ENCODE results near the gene GPAT2. TPM values are rescaled to one million over a fixed set of nuclear protein-coding genes. Genes with fewer than 3 reads are reported as not detected.
"Not testable (repeated sequence)": the region's sequence is repeated elsewhere in the genome, so short reads cannot be mapped to it uniquely, and the experiment has no call there.

GPAT2 gene
- total RNA-seq, 2 donors from 2014 or later, result 11.1 to 12.4 TPM

DNA sequence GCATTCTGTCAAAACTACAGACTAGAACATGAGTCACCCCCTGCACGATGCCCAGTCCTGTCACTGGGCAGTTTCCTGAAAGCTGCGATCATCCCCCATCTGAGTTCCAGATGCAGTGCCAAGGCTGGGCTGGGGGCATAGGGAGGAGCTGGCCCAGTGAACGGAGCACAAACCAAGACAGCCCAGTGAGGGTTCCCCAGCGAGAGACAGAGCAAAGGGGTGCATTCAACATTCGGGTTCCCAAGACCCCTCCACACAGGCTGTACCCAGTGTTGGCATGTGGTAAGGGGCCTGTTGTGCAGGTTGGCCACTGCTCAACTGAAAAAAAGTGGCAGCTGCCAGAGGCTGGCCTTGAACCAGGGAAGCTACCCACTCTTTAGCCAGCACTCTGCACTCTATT lies 35.6 kb upstream of the GPAT2 start:
- DNase-seq; H3K27me3 Mint-ChIP-seq (ENCODE audit: low read depth); H3K4me3 Mint-ChIP-seq; H3K4me1 Mint-ChIP-seq (ENCODE audit: low read depth); H3K36me3 Mint-ChIP-seq (ENCODE audit: insufficient read depth in 2 of 2); H3K27ac Mint-ChIP-seq; ATAC-seq (replicated peaks in 1 of 2); H3K9me3 Mint-ChIP-seq: not testable (repeated sequence)

DNA sequence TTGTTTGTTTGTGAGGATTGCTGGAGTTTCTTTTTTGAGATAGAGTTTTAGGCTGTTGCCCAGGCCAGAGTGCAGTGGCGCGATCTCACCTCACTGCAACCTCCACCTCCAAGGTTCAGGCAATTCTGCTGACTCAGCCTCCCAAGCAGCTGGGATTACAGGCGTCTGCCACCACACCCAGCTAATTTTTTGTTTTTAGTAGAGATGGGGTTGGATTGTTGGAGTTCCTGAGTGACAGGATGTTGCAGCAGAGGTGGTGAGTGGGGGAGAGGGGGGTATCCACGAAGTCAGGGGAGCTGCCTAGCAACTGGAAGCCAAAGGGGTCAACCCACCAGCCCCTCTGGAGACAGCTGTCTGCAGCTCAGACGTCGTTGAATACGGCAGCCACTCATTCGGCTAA lies 35.2 kb upstream of the GPAT2 start:
- DNase-seq; H3K36me3 Mint-ChIP-seq (ENCODE audit: insufficient read depth in 2 of 2): not testable (repeated sequence)

DNA sequence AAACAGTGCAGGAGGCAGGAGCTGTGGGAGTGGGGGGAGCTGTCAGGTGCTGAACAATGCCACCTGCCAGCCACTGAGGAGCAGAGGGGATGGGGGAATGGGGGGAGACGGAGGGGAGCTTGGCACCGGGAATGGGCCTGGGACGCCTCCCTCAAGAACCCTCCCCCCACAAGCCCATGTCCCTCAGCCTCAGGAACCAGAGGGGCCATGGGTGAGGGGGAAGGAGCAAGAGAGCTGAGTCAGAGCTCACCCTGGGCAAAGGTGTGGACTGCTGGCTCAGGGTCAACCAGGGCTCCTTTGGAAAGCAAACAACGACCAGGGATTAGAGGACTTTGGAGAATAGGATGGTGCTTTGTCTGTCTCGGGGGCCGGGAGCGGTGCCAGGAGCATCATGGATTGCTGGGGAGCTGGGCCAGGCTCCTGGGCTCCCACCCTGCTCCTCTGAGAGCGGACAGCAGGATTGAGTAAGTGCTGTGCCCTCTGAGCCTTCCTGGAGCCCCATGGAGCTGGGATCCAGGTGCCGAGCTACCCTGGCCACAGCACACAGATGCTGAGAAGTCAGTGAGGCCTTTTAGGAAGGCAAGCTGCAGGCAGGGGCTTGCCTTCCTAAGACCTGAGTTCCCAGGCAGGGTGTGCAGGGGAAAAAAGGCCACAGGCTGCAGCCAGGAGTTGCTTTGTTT lies 33.3 kb upstream of the GPAT2 start:
- not testable (repeated sequence) for H3K4me3 Mint-ChIP-seq, H3K27ac Mint-ChIP-seq

More for the DNA sequence above, 35.2 kb upstream of the GPAT2 start:
- not testable (repeated sequence) for ATAC-seq (replicated peaks in 1 of 2); H3K4me1 Mint-ChIP-seq (ENCODE audit: low read depth); H3K27me3 Mint-ChIP-seq (ENCODE audit: low read depth); H3K4me3 Mint-ChIP-seq; H3K9me3 Mint-ChIP-seq; H3K27ac Mint-ChIP-seq

DNA sequence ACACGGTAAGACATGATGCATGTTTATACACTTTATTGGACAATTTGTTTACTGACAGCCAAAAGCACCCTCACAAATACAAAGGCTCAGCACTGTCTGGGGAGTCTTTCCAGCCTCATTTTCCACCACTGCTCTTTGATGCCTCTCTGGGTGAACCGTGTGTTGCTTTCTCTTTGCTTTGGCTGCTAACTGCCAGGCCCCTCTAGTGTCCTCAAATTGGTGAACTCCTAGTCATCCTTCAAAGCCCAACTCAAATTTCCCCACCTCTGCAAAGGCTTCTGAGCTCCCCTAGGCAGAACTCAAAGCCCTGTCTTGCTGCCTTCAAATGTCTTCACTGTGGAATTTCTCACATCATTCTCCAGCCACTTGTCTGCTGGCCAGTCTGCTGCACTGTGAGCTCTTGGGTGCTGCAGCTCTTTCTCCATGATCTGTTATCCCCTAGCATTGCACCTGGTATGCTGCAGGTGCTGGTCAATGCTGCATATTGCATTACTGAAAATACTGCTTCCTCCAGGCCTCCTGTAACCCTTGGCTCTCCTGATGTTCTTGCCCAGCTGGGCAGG lies 32.5 kb upstream of the GPAT2 start:
- not testable (repeated sequence) for DNase-seq; H3K4me1 Mint-ChIP-seq (ENCODE audit: low read depth); ATAC-seq (replicated peaks in 1 of 2); H3K27me3 Mint-ChIP-seq (ENCODE audit: low read depth); H3K4me3 Mint-ChIP-seq; H3K36me3 Mint-ChIP-seq (ENCODE audit: insufficient read depth in 2 of 2); H3K9me3 Mint-ChIP-seq; H3K27ac Mint-ChIP-seq

More for the DNA sequence above, 33.3 kb upstream of the GPAT2 start:
- H3K9me3 Mint-ChIP-seq; H3K36me3 Mint-ChIP-seq (ENCODE audit: insufficient read depth in 2 of 2); ATAC-seq (replicated peaks in 1 of 2); H3K4me1 Mint-ChIP-seq (ENCODE audit: low read depth); DNase-seq; H3K27me3 Mint-ChIP-seq (ENCODE audit: low read depth): not testable (repeated sequence)

DNA sequence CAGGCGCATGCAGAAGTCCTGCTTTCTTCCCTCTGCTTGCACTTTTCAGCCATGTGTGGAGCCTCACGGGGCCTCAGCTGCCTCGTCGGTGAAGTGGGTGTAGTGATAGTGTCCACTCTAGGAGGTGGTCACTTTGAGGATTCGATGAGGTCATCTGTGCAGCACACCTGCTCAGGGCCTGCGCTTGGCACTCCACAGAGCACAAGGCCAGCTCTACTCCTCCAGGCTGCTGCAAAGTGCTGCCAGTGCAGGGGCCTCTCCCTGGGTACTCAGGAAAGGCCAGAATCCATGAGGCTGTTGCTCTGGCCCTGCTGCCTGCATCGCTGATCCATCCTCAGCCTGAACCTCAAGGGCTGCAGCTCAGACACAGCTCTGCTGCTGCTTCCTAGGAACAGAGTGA lies 31.8 kb upstream of the GPAT2 start:
- H3K27me3 Mint-ChIP-seq (ENCODE audit: low read depth); ATAC-seq (replicated peaks in 1 of 2); DNase-seq; H3K4me1 Mint-ChIP-seq (ENCODE audit: low read depth); H3K36me3 Mint-ChIP-seq (ENCODE audit: insufficient read depth in 2 of 2); H3K4me3 Mint-ChIP-seq; H3K27ac Mint-ChIP-seq; H3K9me3 Mint-ChIP-seq: not testable (repeated sequence)

DNA sequence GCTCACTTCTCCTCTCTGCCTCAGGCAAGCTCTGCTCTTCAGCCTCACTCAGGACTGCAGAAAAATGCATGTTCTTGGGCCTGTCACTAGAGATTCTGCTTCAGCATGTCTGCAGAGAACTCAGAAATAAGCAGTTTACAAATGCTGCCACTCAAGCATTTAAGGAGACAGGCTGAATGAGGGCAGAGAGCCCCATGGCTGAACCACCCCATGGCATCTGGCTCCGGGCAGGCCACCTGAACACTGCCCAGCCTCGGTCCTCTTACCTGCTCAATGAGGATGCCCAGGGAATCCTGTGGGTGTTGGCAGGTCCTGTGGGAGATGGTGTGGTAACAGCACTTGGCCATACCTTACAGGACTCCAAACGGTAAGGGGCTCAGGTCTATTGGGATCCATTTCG lies 31.2 kb upstream of the GPAT2 start:
- not testable (repeated sequence) for H3K27ac Mint-ChIP-seq; H3K27me3 Mint-ChIP-seq (ENCODE audit: low read depth); H3K9me3 Mint-ChIP-seq; ATAC-seq (replicated peaks in 1 of 2); H3K36me3 Mint-ChIP-seq (ENCODE audit: insufficient read depth in 2 of 2); H3K4me1 Mint-ChIP-seq (ENCODE audit: low read depth); H3K4me3 Mint-ChIP-seq; DNase-seq

DNA sequence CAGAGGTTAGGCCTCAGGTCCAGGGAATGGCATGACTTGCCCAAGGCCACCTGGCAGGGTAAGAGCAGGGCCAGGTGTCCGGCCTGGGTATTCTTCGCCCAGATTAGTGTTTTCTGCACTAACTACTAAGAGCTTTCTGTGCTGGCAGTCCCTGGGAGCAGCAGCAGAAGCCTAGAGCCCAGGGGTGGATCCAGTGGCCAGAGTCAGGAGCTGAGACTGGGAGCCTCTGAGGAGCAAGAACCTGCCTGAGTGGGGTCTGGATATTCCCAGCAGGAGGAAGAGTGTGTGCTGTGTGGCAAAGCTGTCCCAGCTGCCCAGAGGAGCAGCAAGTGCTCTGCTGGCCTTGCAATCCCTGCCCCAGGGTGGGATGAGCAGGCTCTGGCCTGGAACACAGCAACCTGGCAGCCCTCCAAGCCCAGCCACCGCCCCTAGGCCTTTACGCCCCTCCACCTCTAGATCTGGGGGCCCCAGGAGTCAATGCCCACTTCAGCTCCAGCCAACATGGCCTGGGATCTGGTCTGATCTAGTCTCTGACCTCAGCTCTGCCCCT lies 30.7 kb upstream of the GPAT2 start:
- Mint-ChIP-seq H3K36me3 (ENCODE audit: insufficient read depth in 2 of 2) (no peaks in the 10 kb centered on the region), H3K9me3 (no peaks in the 10 kb centered on the region), H3K4me1 (ENCODE audit: low read depth) (peaks cover 3% of the 10 kb centered on the region), H3K27ac (no peak overlapping the region), H3K27me3 (ENCODE audit: low read depth) (no peaks in the 10 kb centered on the region), H3K4me3 (no peak overlapping the region)
- DNase-seq, result no peak
- ATAC-seq (replicated peaks in 1 of 2), result no peak

DNA sequence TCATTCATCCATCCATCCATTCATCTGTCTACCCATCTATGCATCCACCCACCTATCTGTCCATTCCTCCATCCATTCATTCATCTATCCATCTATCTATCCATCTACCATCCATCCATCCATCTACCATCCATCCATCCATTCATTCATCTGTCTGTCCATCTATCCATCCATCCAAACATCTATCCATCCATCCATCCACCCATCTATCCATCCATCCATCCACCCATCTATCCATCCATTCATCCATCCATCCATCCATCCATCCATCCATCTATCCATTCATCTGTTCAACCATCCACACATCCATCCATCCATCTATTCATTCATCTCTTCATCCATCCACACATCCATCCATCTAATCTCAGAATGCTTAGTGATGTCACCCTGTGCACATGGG lies 30.0 kb upstream of the GPAT2 start:
- not testable (repeated sequence) for ATAC-seq (replicated peaks in 1 of 2); H3K4me3 Mint-ChIP-seq; H3K27ac Mint-ChIP-seq; H3K36me3 Mint-ChIP-seq (ENCODE audit: insufficient read depth in 2 of 2); H3K9me3 Mint-ChIP-seq; DNase-seq; H3K27me3 Mint-ChIP-seq (ENCODE audit: low read depth); H3K4me1 Mint-ChIP-seq (ENCODE audit: low read depth)

DNA sequence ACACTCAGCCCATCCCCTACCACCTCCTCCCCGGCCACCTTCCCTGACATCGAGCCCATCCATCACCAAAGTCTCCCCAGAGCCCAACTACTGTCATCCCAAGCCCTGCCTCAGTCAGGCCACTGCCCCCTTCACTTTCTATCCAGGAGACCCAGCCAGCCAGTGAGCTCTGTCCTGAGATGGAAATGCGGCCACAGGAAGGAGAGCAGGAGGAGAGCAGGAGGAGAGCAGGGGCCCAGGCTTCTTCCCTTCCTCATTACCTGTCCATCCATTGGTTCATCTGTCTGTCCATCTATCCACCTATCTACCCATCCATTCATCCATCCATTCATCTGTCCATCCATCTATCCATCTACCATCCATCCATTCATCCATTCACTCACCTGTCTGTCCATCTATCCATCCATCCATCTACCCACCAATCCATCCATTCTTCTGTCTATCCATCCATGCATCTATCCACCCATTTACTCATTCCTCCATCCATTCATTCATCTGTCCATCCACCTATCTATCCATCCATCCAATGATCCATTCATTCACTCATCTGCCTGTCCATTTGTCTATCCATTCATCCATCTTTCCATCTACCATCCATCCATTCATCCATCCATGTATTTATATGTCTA lies 29.4 kb upstream of the GPAT2 start:
- H3K27ac Mint-ChIP-seq, result not testable (repeated sequence)

DNA sequence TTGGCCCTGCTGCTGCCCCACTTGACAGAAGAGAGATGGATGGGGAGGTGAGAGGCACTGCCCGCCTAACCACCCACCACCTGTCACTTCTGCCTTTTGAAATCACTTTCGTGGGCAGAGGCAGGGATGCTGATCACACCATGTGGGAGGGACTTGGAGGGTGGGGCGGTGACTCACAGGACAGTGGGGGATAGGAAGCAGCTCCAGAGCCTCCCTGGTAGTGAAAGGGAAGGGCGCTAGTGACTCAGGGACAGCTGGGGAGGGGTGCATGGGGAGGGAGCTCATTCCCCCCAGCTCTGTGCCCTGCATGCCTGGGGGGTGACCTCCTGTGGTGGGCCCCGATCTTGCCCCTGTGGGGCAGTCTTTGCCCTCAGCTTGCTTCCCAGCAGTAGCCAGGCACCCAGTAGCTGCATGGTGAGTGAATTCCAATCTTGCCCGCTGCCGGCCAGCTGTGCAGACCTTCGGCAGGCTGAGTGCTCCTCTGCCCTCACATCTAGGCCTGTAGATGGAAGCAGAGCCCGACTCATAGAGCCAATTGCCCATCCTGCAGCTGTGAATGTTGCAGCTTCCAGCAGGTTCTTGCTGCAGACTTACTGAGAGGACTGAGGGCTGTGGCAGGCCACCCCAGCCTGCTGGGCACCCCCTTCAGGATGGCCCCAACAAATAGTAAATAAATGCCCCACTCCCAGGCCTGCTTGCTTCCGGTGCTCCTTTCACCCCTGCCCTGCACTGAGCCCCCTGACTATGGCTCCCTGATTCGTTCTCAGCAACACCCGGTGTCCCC lies 28.6 kb upstream of the GPAT2 start:
- H3K4me1 Mint-ChIP-seq (ENCODE audit: low read depth); H3K27ac Mint-ChIP-seq; H3K36me3 Mint-ChIP-seq (ENCODE audit: insufficient read depth in 2 of 2); H3K4me3 Mint-ChIP-seq; H3K27me3 Mint-ChIP-seq (ENCODE audit: low read depth); H3K9me3 Mint-ChIP-seq: not testable (repeated sequence)
- DNase-seq (peak; percentile 19 to 44), ATAC-seq (replicated peaks in 1 of 2) (peak; percentile 91 to 96)

More for the DNA sequence above, 29.4 kb upstream of the GPAT2 start:
- ATAC-seq (replicated peaks in 1 of 2); H3K36me3 Mint-ChIP-seq (ENCODE audit: insufficient read depth in 2 of 2); DNase-seq; H3K9me3 Mint-ChIP-seq; H3K4me1 Mint-ChIP-seq (ENCODE audit: low read depth); H3K4me3 Mint-ChIP-seq; H3K27me3 Mint-ChIP-seq (ENCODE audit: low read depth): not testable (repeated sequence)

DNA sequence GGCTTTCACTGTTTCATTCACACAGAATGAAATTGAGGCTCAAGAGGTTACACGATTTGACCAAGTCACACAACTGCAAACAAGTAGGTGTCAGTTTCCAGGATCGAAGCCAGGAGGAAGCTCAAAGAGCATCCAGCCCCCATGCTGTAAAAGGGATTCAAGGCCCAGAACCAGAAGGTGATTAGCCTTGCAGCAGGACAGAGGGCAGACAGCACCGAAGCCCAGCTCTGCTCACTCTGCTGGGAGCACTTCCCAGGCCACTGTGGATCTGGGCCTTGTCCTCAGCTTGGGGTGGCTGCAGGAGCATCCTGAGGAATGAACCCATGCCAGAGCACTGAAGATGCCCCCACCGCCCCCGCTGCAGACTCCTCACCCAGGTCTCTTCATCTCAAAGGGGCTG lies 27.8 kb upstream of the GPAT2 start:
- not testable (repeated sequence) for ATAC-seq (replicated peaks in 1 of 2); H3K4me3 Mint-ChIP-seq; H3K27me3 Mint-ChIP-seq (ENCODE audit: low read depth); H3K27ac Mint-ChIP-seq; H3K4me1 Mint-ChIP-seq (ENCODE audit: low read depth); DNase-seq; H3K9me3 Mint-ChIP-seq; H3K36me3 Mint-ChIP-seq (ENCODE audit: insufficient read depth in 2 of 2)

DNA sequence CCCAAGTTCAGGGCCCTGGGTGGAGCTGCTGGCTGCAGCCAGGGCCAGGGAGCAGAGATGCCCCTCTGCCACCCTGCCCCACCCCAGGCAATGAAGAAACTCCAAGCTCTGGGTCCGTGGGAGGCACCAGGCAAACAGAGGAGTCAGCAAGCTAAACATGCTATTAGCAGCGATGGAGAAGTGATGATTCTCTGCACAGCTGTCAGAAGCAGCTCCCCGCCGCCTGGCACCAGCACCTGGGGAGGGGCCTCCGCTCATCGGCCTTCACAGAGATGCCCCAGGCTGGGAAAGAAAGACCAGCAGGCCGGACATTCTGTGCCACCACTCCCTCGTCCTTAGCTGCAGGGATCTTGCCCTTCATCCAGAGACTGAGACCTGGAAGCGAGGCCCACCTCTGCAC lies 27.2 kb upstream of the GPAT2 start:
- not testable (repeated sequence) for H3K27ac Mint-ChIP-seq; H3K36me3 Mint-ChIP-seq (ENCODE audit: insufficient read depth in 2 of 2); H3K4me1 Mint-ChIP-seq (ENCODE audit: low read depth); H3K4me3 Mint-ChIP-seq; H3K27me3 Mint-ChIP-seq (ENCODE audit: low read depth); ATAC-seq (replicated peaks in 1 of 2); H3K9me3 Mint-ChIP-seq; DNase-seq

DNA sequence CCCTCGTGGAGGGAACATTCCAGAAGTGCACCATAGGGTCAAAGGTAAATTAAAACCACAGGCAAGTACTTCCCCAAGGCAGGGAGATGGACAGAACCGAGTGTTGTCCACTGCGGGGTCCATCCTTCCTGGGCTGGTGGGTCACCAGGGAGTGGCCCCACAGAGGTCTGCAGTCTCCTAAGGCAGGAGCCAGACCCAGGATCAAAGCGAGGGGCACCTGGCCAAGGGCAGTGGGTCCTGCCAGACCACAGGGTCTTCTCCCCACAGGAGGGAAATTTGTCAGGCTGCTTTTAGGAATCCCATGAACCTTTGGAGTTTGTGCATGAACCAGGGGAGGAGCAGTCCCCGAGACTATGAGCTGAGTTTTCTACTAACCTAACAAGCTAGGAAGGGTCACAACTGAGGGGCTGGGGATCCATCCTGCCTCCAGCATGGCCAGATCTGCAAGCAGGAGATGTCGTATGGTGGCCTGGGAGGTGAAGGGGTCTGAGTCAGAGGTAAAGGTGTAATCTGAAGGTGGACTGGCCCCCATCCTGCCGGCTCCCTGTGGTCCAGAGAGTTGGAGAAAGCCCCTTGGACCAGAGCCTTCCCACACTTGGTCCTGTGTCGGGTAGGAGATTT lies 26.6 kb upstream of the GPAT2 start:
- H3K27me3 Mint-ChIP-seq (ENCODE audit: low read depth); ATAC-seq (replicated peaks in 1 of 2); H3K4me1 Mint-ChIP-seq (ENCODE audit: low read depth); DNase-seq; H3K4me3 Mint-ChIP-seq; H3K36me3 Mint-ChIP-seq (ENCODE audit: insufficient read depth in 2 of 2); H3K9me3 Mint-ChIP-seq; H3K27ac Mint-ChIP-seq: not testable (repeated sequence)
